ENCODE results near the gene HPS4. TPM values are rescaled to one million over a fixed set of nuclear protein-coding genes. Genes with fewer than 3 reads are reported as not detected.

Gene HPS4
- total RNA-seq, 1 experiment from 2014 or later = 48.1 TPM

DNA sequence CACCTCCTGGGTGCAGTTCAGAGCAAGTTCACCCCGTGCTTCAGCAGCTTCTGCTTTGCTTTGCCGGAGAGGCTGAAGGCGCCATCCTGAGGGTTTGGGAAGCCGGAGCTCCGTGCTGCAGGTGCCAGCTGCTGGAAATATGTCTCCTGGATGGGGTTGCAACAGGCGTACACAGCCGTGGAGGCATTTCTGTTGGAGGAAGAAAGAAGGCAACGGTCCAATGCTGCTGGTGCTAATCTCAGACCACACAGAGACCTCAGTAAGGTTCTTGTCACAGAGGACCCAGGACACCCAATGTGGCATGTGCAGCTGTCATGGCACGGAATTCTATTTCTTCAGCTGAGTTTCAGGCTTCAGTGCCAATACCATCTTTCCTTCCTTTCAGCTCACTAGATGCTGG lies 30.4 kb downstream of the HPS4 start:
- Mint-ChIP-seq H3K36me3 (peaks cover 37% of the 10 kb centered on the region), H3K4me1 (no peaks in the 10 kb centered on the region), H3K9me3 (no peaks in the 10 kb centered on the region), H3K27ac (no peak overlapping the region), H3K27me3 (ENCODE audit: low read depth) (no peaks in the 10 kb centered on the region), H3K4me3 (no peak overlapping the region)
- ATAC-seq (no peak), DNase-seq (ENCODE audit: low spot score) (no peak)
- ChIA-PET CTCF (interaction anchor here (1.3 to 3.0 kb wide), 3 partner anchors 8 to 89 kb away, joined by 3 to 17 read pairs (median 7); no protein-coding TSS in a partner anchor), POLR2A (no interaction called here)
- TF ChIP-seq TCF7 (CRISPR knock-in tag; IDR thresholded peaks at IDR 0.05; ENCODE audit: low read depth) (no peak), ZNF425 (CRISPR knock-in tag; conservative IDR thresholded peaks at IDR 0.05) (no peak), MLX (CRISPR knock-in tag; IDR thresholded peaks at IDR 0.05) (no peak), ZNF416 (CRISPR knock-in tag; IDR thresholded peaks at IDR 0.05) (no peak), SOX15 (CRISPR knock-in tag; IDR thresholded peaks at IDR 0.05) (no peak), IRF2 (CRISPR knock-in tag; IDR thresholded peaks at IDR 0.05; ENCODE audit: borderline replicate concordance, low read depth) (no peak), FOXK1 (CRISPR knock-in tag; IDR thresholded peaks at IDR 0.05) (no peak), JUN (CRISPR knock-in tag; IDR thresholded peaks at IDR 0.05) (no peak)

- ChIA-PET CTCF (interaction anchor here (1.0 to 3.0 kb wide), 4 partner anchors 9 to 88 kb away, joined by 3 to 17 read pairs (median 5); no protein-coding TSS in a partner anchor), POLR2A (no interaction called here)
- Mint-ChIP-seq H3K27ac (no peak overlapping the region), H3K4me1 (no peaks in the 10 kb centered on the region), H3K36me3 (peaks cover 30% of the 10 kb centered on the region), H3K9me3 (no peaks in the 10 kb centered on the region), H3K4me3 (no peak overlapping the region), H3K27me3 (ENCODE audit: low read depth) (no peaks in the 10 kb centered on the region)
- DNase-seq (ENCODE audit: low spot score) (no peak), ATAC-seq (no peak)
- TF ChIP-seq TEAD4 (CRISPR knock-in tag; IDR thresholded peaks at IDR 0.05) = no peak
- TF ChIP-seq SP1 (CRISPR knock-in tag; conservative IDR thresholded peaks at IDR 0.05) = no peak
- TF ChIP-seq ZBTB21 (CRISPR knock-in tag; IDR thresholded peaks at IDR 0.05; ENCODE audit: borderline replicate concordance) = no peak
- TF ChIP-seq ZMAT4 (CRISPR knock-in tag; IDR thresholded peaks at IDR 0.05) = no peak
- TF ChIP-seq, protein P1, sequence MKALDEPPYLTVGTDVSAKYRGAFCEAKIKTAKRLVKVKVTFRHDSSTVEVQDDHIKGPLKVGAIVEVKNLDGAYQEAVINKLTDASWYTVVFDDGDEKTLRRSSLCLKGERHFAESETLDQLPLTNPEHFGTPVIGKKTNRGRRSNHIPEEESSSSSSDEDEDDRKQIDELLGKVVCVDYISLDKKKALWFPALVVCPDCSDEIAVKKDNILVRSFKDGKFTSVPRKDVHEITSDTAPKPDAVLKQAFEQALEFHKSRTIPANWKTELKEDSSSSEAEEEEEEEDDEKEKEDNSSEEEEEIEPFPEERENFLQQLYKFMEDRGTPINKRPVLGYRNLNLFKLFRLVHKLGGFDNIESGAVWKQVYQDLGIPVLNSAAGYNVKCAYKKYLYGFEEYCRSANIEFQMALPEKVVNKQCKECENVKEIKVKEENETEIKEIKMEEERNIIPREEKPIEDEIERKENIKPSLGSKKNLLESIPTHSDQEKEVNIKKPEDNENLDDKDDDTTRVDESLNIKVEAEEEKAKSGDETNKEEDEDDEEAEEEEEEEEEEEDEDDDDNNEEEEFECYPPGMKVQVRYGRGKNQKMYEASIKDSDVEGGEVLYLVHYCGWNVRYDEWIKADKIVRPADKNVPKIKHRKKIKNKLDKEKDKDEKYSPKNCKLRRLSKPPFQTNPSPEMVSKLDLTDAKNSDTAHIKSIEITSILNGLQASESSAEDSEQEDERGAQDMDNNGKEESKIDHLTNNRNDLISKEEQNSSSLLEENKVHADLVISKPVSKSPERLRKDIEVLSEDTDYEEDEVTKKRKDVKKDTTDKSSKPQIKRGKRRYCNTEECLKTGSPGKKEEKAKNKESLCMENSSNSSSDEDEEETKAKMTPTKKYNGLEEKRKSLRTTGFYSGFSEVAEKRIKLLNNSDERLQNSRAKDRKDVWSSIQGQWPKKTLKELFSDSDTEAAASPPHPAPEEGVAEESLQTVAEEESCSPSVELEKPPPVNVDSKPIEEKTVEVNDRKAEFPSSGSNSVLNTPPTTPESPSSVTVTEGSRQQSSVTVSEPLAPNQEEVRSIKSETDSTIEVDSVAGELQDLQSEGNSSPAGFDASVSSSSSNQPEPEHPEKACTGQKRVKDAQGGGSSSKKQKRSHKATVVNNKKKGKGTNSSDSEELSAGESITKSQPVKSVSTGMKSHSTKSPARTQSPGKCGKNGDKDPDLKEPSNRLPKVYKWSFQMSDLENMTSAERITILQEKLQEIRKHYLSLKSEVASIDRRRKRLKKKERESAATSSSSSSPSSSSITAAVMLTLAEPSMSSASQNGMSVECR (CRISPR knock-in tag; IDR thresholded peaks at IDR 0.05; ENCODE audit: borderline replicate concordance) = no peak
- TF ChIP-seq FOXP1 (CRISPR knock-in tag; IDR thresholded peaks at IDR 0.05; ENCODE audit: borderline replicate concordance) = no peak
- TF ChIP-seq PRRX2 (CRISPR knock-in tag; IDR thresholded peaks at IDR 0.05) = no peak
These were observed 31.2 kb downstream of the HPS4 start for GRCh38 chr22:26452236-26453016.

All from WTC11 (cell line).